ENCODE data around the gene KRT77.

The KRT77 gene

DNA sequence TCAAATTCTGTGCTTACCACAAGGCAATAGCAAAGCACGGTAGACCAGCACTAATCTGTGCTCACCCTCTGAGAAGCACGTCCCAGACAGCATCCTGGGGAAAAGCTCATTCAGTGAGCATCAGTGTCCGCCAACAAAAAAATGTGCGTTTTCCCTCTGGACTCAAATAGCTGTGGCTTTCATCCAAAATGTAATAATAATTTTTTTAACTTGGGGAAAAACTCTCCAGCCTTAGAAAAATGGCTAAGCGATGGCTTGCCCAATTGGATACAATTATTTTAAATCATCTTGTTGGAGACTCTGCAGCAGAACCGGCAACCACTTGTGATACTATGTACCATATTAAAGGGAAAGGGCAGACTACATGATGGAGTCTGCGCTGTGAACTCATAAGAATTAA, 1.1 kb upstream of the KRT77 start:
- in situ Hi-C loops (cut with MboI; ENCODE audit: low pct_unique_long_range_greater_than_20kb, low sequenced_read_pairs, unreplicated experiment): no loop called here
- TF ChIP-seq, protein P1, sequence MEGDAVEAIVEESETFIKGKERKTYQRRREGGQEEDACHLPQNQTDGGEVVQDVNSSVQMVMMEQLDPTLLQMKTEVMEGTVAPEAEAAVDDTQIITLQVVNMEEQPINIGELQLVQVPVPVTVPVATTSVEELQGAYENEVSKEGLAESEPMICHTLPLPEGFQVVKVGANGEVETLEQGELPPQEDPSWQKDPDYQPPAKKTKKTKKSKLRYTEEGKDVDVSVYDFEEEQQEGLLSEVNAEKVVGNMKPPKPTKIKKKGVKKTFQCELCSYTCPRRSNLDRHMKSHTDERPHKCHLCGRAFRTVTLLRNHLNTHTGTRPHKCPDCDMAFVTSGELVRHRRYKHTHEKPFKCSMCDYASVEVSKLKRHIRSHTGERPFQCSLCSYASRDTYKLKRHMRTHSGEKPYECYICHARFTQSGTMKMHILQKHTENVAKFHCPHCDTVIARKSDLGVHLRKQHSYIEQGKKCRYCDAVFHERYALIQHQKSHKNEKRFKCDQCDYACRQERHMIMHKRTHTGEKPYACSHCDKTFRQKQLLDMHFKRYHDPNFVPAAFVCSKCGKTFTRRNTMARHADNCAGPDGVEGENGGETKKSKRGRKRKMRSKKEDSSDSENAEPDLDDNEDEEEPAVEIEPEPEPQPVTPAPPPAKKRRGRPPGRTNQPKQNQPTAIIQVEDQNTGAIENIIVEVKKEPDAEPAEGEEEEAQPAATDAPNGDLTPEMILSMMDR (IDR thresholded peaks at IDR 0.05; ENCODE audit: extremely low read depth, insufficient read depth, missing control alignments): no peak
- DNase-seq (ENCODE audit: low spot score): no peak

DNA sequence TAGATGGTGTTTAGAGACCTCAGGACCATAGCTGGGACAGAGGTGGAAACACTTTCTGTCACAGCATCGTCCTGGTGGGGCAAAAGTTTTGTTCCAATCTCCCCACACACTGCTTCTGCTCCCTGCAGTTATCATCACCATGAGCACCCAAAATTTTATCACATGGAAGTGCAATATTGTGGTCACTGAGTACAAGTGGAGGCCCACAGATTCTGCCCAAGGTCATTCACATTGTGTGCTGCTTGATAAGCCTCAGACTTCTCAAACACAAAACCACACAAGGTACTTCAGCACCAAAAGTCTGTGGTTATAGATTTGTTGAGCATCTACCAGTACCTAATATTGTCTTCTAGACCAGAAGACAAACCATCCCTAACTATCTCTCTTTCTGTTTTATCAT, 554 bp upstream of the KRT77 start:
- in situ Hi-C loops (cut with MboI; ENCODE audit: low pct_unique_long_range_greater_than_20kb, low sequenced_read_pairs, unreplicated experiment): no loop called here

DNA sequence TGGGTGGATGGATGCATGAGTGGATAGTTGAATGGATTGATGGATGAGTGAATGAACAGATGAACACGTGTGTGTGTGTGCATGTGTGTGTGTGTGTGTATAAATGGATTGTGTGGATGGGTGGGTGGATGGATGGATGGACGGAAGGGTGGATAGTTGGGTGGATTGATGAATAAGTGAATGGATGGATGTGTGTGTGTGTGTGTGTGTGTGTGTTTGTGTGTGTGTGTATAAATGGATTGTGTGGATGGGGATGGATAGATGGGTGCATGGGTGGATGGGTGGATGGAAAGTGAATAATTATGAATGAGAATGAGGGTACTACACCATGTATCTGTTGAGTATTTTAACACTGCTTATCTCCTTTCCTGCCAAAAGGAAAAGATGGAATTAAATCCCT, 986 bp downstream of the KRT77 start:
- in situ Hi-C loops (cut with MboI; ENCODE audit: low pct_unique_long_range_greater_than_20kb, low sequenced_read_pairs, unreplicated experiment): no loop called here
- TF ChIP-seq, protein P1 (IDR thresholded peaks at IDR 0.05; ENCODE audit: extremely low read depth, insufficient read depth, missing control alignments): no peak
- DNase-seq (ENCODE audit: low spot score): no peak

More for the DNA sequence above, 554 bp upstream of the KRT77 start:
- no peak for DNase-seq (ENCODE audit: low spot score)
- TF ChIP-seq, protein P1 (IDR thresholded peaks at IDR 0.05; ENCODE audit: extremely low read depth, insufficient read depth, missing control alignments): no peak

GRCh38 chr12:52701281-52701680, 2.0 kb downstream of the KRT77 start:
- in situ Hi-C loops (cut with MboI; ENCODE audit: low pct_unique_long_range_greater_than_20kb, low sequenced_read_pairs, unreplicated experiment): no loop called here
- TF ChIP-seq, protein P1 (IDR thresholded peaks at IDR 0.05; ENCODE audit: extremely low read depth, insufficient read depth, missing control alignments): no peak
- DNase-seq (ENCODE audit: low spot score): no peak

DNA sequence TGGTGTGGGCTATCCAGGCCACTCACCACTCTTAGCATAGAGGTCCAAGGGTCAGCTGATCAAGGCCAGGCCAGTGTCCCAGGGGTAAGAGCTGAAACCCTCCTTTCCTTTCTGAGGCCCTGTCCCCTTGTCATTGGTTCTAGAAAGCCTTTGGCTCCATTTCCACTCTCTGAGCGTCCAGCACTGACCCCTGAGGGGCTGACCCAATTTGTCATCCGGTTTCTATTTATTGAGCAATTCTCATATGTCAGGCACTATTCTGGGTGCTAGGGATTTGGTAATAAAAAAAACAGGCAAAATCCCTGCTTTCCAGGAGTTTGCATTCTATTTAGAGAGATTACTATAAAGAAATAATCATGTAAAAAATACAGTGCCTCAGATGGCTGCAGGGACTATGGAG, 3.4 kb downstream of the KRT77 start:
- TF ChIP-seq, protein P1 (IDR thresholded peaks at IDR 0.05; ENCODE audit: extremely low read depth, insufficient read depth, missing control alignments): no peak
- no peak for DNase-seq (ENCODE audit: low spot score)
- in situ Hi-C loops (cut with MboI; ENCODE audit: low pct_unique_long_range_greater_than_20kb, low sequenced_read_pairs, unreplicated experiment): no loop called here

- in situ Hi-C loops (cut with MboI; ENCODE audit: low pct_unique_long_range_greater_than_20kb, low sequenced_read_pairs, unreplicated experiment): no loop called here
- TF ChIP-seq, protein P1 (IDR thresholded peaks at IDR 0.05; ENCODE audit: extremely low read depth, insufficient read depth, missing control alignments): no peak
- no peak for DNase-seq (ENCODE audit: low spot score)
These were observed 4.0 kb downstream of the KRT77 start for GRCh38 chr12:52699373-52699772.
